Measurements from ENCODE around the gene ACAT2. TPM values are rescaled to one million over a fixed set of nuclear protein-coding genes. Genes with fewer than 3 reads are reported as not detected.
"Not testable (repeated sequence)": the region's sequence is repeated elsewhere in the genome, so short reads cannot be mapped to it uniquely, and the experiment has no call there.

The ACAT2 gene
- total RNA-seq, 4 donors from 2014 or later: 8.2 to 19.8 (median 13.8) TPM

GRCh38 chr6:159821726-159822125 is 59.9 kb downstream of the ACAT2 start:
- 96% methylated on average over 8 of the region's 10 CpGs; no CpG with 5 or more reads in 1 of the 2 donors for WGBS, 2 donors (ENCODE audit: low coverage in 1 of 2)
- Histone ChIP-seq H3K27ac (no peak overlapping the region), H3K9me3 (no peaks in the 10 kb centered on the region), H3K4me3 (no peak overlapping the region), H3K36me3 (no peaks in the 10 kb centered on the region), H3K27me3 (no peaks in the 10 kb centered on the region), H3K4me1 (no peaks in the 10 kb centered on the region)
- no peak for DNase-seq
- TF ChIP-seq POLR2A (IDR thresholded peaks at IDR 0.05) (no peak), POLR2AphosphoS5 (IDR thresholded peaks at IDR 0.05) (no peak), CTCF (IDR thresholded peaks at IDR 0.05) (no peak), EP300 (IDR thresholded peaks at IDR 0.05; ENCODE audit: low read depth) (no peak)
- in situ Hi-C loops (cut with MboI; ENCODE audit: low pct_ligation_motif_present in 1 of 4, low pct_unique_long_range_greater_than_20kb in 1 of 4, low sequenced_read_pairs in 3 of 4) (no loop called here), intact Hi-C loops (cut with DNase I; ENCODE audit: low total_unique reads) (no loop called here)

GRCh38 chr6:159823953-159824352 is 62.1 kb downstream of the ACAT2 start:
- Histone ChIP-seq H3K36me3 (no peaks in the 10 kb centered on the region), H3K27me3 (no peaks in the 10 kb centered on the region), H3K9me3 (no peaks in the 10 kb centered on the region), H3K27ac (no peak overlapping the region), H3K4me1 (no peaks in the 10 kb centered on the region), H3K4me3 (no peak overlapping the region)
- no peak for DNase-seq
- WGBS, 2 donors (ENCODE audit: low coverage in 1 of 2): 94% methylated on average over 3 of the region's 3 CpGs; no CpG with 5 or more reads in 1 of the 2 donors
- intact Hi-C loops (cut with DNase I; ENCODE audit: low total_unique reads): no loop called here
- TF ChIP-seq POLR2A (IDR thresholded peaks at IDR 0.05) (no peak), POLR2AphosphoS5 (IDR thresholded peaks at IDR 0.05) (no peak), CTCF (IDR thresholded peaks at IDR 0.05) (no peak), EP300 (IDR thresholded peaks at IDR 0.05; ENCODE audit: low read depth) (no peak)
- in situ Hi-C loops (cut with MboI; ENCODE audit: low pct_ligation_motif_present in 1 of 4, low pct_unique_long_range_greater_than_20kb in 1 of 4, low sequenced_read_pairs in 3 of 4): no loop called here

- intact Hi-C loops (cut with DNase I; ENCODE audit: low total_unique reads); H3K4me3 ChIP-seq; H3K27me3 ChIP-seq; DNase-seq; H3K36me3 ChIP-seq; H3K27ac ChIP-seq; H3K9me3 ChIP-seq; in situ Hi-C loops (cut with MboI; ENCODE audit: low pct_ligation_motif_present in 1 of 4, low pct_unique_long_range_greater_than_20kb in 1 of 4, low sequenced_read_pairs in 3 of 4); H3K4me1 ChIP-seq: not testable (repeated sequence)
- WGBS, 2 donors (ENCODE audit: low coverage in 1 of 2): 96% methylated on average over 4 to 9 of the region's 9 CpGs
Measured at GRCh38 chr6:159824690-159825089, 62.8 kb downstream of the ACAT2 start.

- H3K9me3 ChIP-seq: no peaks in the 10 kb centered on the region
- H3K27me3 ChIP-seq: no peaks in the 10 kb centered on the region
- no peaks in the 10 kb centered on the region for H3K36me3 ChIP-seq
- WGBS, 2 donors (ENCODE audit: low coverage in 1 of 2): 94% methylated on average over 13 of the region's 13 CpGs; no CpG with 5 or more reads in 1 of the 2 donors
- no peaks in the 10 kb centered on the region for H3K4me1 ChIP-seq
- no peak overlapping the region for H3K27ac ChIP-seq
- no peak overlapping the region for H3K4me3 ChIP-seq
- no peak for DNase-seq
- in situ Hi-C loops (cut with MboI; ENCODE audit: low pct_ligation_motif_present in 1 of 4, low pct_unique_long_range_greater_than_20kb in 1 of 4, low sequenced_read_pairs in 3 of 4) (no loop called here), intact Hi-C loops (cut with DNase I; ENCODE audit: low total_unique reads) (no loop called here)
- TF ChIP-seq EP300 (IDR thresholded peaks at IDR 0.05; ENCODE audit: low read depth): no peak
- TF ChIP-seq CTCF (IDR thresholded peaks at IDR 0.05): no peak
- no peak for TF ChIP-seq POLR2AphosphoS5 (IDR thresholded peaks at IDR 0.05)
- TF ChIP-seq POLR2A (IDR thresholded peaks at IDR 0.05): no peak
Measured at GRCh38 chr6:159826004-159826403, 64.2 kb downstream of the ACAT2 start.

GRCh38 chr6:159826968-159827647 is 65.3 kb downstream of the ACAT2 start:
- in situ Hi-C loops (cut with MboI; ENCODE audit: low pct_ligation_motif_present in 1 of 4, low pct_unique_long_range_greater_than_20kb in 1 of 4, low sequenced_read_pairs in 3 of 4) (no loop called here), intact Hi-C loops (cut with DNase I; ENCODE audit: low total_unique reads) (no loop called here)
- H3K27me3 ChIP-seq: no peaks in the 10 kb centered on the region
- no peaks in the 10 kb centered on the region for H3K36me3 ChIP-seq
- TF ChIP-seq CTCF (IDR thresholded peaks at IDR 0.05) (no peak), POLR2A (IDR thresholded peaks at IDR 0.05) (no peak), EP300 (IDR thresholded peaks at IDR 0.05; ENCODE audit: low read depth) (no peak), POLR2AphosphoS5 (IDR thresholded peaks at IDR 0.05) (no peak)
- 83 to 86% methylated on average over 12 to 16 of the region's 16 CpGs for WGBS, 2 donors (ENCODE audit: low coverage in 1 of 2)
- no peak overlapping the region for H3K27ac ChIP-seq
- no peak overlapping the region for H3K4me3 ChIP-seq
- no peak for DNase-seq
- no peaks in the 10 kb centered on the region for H3K9me3 ChIP-seq
- no peaks in the 10 kb centered on the region for H3K4me1 ChIP-seq
